ENCODE results near the gene TBC1D10A. TPM values are rescaled to one million over a fixed set of nuclear protein-coding genes. Genes with fewer than 3 reads are reported as not detected.

TBC1D10A gene, protein sequence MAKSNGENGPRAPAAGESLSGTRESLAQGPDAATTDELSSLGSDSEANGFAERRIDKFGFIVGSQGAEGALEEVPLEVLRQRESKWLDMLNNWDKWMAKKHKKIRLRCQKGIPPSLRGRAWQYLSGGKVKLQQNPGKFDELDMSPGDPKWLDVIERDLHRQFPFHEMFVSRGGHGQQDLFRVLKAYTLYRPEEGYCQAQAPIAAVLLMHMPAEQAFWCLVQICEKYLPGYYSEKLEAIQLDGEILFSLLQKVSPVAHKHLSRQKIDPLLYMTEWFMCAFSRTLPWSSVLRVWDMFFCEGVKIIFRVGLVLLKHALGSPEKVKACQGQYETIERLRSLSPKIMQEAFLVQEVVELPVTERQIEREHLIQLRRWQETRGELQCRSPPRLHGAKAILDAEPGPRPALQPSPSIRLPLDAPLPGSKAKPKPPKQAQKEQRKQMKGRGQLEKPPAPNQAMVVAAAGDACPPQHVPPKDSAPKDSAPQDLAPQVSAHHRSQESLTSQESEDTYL
- 10.9 and 27.8 TPM in 2 replicates for total RNA-seq

DNA sequence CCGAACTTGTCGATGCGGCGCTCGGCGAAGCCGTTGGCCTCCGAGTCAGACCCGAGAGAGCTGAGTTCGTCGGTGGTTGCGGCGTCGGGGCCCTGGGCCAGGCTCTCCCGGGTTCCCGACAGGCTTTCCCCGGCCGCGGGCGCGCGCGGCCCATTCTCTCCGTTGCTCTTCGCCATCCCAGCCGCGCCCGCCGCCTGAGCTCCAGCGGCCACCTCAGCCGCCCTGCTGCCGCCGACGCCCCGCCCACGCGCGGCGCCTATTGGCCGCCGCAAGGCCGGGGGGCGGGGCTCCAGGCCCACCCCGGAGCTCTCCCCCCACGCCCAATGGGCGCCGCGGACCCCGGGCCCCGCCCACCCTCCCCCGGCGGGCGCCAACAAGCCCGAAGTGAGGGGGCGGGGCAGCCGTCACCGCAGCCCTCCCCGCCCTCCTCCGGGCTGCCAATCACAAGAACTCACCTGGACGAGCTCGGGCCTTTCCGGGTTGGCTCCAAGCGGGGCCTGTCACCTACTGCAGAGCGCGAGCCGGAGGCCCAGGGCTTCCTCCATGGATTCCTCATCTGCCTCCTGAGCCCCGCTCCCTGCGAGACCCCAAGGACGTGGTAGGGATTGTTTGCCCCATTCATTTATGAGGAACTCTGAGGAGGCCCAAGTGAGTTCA is at the start of gene TBC1D10A:
Gene TBC1D10A, minus strand, starts transcription at position 236 of the 657 bp plus-strand sequence. Its CDS starts 60 bp downstream, at position 176.

DNA sequence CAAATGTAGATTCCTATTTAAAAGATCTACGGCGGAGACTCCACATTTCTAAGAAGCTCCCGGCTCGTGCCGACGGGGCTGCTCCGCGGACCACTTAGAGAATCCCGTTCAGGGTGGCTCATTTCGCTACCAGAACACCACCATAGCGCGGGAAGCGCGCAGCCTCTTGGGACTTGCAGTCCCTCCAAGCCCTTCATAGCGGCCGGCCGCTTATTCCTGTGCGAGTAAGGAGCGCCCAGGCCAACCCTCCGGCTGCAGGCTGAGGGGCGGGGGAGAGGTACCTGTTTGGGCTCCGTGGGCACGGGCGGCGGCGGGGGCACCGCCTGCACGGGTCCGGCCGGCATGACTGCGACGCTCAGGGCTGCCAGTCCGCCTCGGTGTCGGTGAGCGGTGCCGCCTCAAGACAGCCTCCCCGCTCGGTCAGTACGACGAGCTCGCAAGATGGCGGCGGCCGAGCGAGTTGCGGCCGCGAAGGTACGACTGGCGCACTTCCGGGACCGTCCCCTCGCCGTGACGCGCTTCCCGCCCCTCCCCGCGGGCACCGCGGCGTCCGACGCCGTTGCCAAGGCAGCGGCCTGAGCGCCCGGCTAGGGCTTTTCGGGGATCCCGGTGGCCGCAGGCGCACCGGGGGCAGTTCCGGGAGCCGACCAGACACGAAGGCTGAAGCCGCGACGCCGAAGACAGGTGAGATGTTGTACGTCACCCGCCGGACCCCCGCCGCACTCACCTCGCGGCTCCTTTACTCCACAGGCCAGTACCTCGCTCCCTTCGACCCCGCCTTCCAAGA is 29.9 kb upstream of the TBC1D10A start, which contains the start of the genes CCDC157 and SF3A1:
Gene CCDC157, plus strand, starts transcription at position 559 of the 787 bp plus-strand sequence. CDS start 8,994 bp downstream, outside the sequence.
Gene SF3A1, minus strand, starts transcription at position 446 of the 787 bp plus-strand sequence. Its CDS starts 102 bp downstream, at position 344.

DNA sequence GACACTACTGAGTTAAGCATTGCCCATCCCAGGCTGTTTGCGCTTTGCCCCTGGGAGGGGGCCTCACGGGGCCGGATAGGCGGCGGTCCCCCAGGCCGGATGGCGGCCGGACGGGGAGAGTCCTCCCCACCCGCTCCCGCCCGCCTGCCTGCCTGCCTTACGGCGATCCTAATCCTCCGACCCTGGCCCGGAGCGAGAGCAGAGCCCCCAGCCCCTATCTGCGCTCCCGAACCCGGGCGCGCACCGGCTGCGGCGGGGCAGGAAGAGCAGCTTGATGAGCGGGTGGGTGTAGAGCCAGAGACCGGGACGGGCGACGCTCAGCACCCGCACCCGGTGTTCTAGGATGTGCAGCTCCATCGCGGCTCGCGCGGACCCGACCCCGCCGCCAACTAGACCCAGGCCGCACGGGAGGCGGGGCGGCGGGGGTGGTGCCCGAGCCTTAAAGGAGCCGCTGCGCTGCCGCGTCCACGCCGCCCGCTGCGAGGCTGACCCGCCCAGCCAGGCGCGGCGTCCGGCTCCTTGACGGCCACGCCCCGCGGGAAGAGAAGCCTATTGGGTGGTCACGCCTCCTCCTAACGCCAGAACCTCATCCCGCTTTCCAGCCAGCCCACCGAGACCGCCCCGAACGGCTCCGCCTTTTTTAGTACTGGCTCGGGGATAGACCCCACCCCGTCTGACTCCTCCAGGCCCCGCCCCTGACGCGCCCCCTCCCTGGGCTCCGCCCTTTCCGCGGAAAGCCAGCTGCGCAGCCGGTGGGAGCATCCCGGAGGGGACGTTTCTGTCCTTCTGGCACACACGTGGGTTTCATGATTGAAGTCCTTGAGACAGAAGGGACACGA is 37.4 kb downstream of the TBC1D10A start, which contains the start of gene CASTOR1:
Gene CASTOR1, minus strand, starts transcription at position 365 of the 839 bp plus-strand sequence. Its CDS starts 8 bp downstream, at position 357.

DNA sequence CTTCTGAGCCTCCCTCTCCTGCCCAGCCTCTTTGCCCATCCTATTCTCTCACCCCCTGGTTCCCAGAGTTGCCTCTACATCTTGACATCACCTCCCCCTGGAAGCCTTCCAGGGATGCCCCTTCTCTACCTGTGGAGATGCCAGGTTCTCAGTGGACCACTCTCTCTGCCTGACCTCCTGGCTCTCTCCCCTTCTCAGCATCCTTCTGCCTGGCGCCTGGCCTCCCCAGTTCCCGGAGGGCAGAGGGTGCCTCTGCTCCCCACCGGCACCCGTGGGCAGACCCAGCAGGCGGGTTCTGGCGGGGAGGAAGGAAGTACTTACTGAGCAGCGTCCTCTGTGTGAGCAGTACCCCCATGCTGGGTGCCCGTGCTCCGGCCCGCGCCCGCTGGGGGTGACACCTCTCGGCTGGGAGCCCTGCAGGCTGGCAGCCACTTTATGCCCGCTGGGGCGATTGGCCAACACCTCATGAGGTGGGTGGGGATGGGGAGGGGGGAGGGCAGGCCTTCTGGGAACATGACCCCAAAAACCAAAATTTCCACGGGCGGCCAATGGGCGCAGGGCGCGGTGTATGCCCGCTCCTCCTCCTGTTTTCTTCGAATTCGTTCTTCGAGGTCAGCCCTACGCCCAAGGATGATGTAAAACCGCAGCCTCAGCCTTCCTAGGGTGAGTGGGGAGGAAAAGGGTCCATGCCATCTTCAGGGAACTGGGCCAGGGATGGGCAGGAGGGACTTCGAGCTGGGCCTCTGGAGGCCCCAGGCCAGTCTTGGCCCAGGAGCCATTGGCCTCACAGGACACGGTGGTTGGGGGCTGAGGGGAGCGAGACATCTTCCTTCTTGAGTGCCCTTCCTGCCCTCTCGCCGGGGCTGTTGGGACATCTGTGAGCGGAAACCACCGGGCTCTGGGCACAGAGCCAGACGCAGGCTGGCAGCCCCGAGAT is 60.0 kb downstream of the TBC1D10A start, which contains the start of gene OSM:
Gene OSM, minus strand, starts transcription at position 407 of the 937 bp plus-strand sequence. Its CDS starts 52 bp downstream, at position 355.

DNA sequence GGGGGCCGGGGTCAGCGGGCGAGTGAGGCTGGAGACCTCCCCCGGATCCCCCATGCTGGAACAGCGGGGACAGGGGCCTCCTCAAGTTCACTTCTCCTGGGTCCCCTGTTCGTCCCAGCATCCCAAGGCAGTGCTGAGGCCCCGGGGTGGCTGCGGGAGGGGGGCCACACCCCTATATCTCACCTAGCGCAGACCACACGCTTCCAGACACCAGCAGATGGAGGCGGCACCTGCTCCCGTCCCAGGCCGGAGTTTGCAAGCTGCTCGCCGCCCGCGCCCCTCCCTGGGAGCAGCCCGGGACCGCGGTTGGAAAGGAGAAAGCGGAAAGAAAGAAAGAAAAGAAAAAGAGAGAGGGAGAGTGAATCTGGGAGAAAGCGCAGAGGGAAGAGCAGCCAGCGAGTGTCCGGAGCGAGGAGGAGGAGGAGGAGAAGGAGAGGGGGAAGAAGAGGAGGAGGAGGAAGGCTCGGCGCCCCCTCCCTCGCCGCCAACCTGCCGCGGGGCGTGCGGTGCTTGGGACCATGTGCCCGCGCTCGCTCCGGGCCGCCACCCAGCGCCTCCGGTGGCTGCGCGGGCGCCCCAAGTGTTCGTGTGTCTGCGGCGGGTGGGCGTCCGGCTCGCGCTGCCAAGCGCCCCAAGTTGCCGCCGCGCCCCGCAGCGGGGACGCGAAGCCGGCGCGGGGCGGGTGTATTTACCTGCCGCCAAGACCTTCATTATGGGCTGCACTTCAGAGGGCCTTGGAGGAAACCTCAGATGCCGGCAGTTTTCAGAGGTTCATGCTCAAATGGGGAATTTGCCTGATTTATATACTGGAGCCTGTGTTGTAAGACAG is 80.5 kb downstream of the TBC1D10A start, which contains the start of gene LIF:
Gene LIF, minus strand, starts transcription at position 775 of the 829 bp plus-strand sequence. Its CDS starts 64 bp downstream, at position 711.

Other genes starting within 250 kb of the TBC1D10A start
- gene HORMAD2, start 246.5 kb downstream of the TBC1D10A start, total RNA-seq: not detected in 2 replicates
- 0.26 and 1.6 TPM in 2 replicates for gene LIF, start 80.2 kb downstream of the TBC1D10A start, total RNA-seq
- not detected in 2 replicates for gene OSM, start 60.1 kb downstream of the TBC1D10A start, total RNA-seq
- gene CASTOR1, start 37.4 kb downstream of the TBC1D10A start, total RNA-seq: 24.3 and 42.6 TPM in 2 replicates
- gene SF3A1, start 30.0 kb upstream of the TBC1D10A start, total RNA-seq: 25.2 and 32.3 TPM in 2 replicates
- gene CCDC157, start 30.1 kb upstream of the TBC1D10A start, total RNA-seq: 0.17 and 3.2 TPM in 2 replicates
- 17.5 and 25.2 TPM in 2 replicates for gene RNF215, start 60.5 kb upstream of the TBC1D10A start, total RNA-seq
- 4.0 and 5.0 TPM in 2 replicates for gene SEC14L2, start 70.1 kb upstream of the TBC1D10A start, total RNA-seq
- gene MTFP1, start 98.8 kb upstream of the TBC1D10A start, total RNA-seq: 3.3 and 14.2 TPM in 2 replicates
- not detected in 2 replicates for gene SEC14L3, start 145.1 kb upstream of the TBC1D10A start, total RNA-seq
- gene SEC14L4, start 178.8 kb upstream of the TBC1D10A start, total RNA-seq: not detected in 2 replicates
- under 0.01 TPM in 1 of 2 replicates, not detected in the other for gene SEC14L6, start 219.8 kb upstream of the TBC1D10A start, total RNA-seq
- gene GAL3ST1, start 247.7 kb upstream of the TBC1D10A start, total RNA-seq: 0.12 TPM in 1 of 2 replicates, not detected in the other